Activated CD8-positive, alpha-beta memory T cell treated with anti-CD3 and anti-CD28 coated beads, Interleukin-2, amount 10 ng/mL, durations not matched to agents 7 days and 5 days (primary cell): ENCODE results near the gene GDE1. TPM values are rescaled to one million over a fixed set of nuclear protein-coding genes. Genes with fewer than 3 reads are reported as not detected.
A peak's percentile ranks its signal among the peaks of the same experiment; 100 is the strongest.
"Not testable (repeated sequence)": the region's sequence is repeated elsewhere in the genome, so short reads cannot be mapped to it uniquely, and the experiment has no call there.

Source experiments
- ATAC-seq: fragments of 150-1000 bp; cut with Tn5 transposase; one replicate; pipeline ENCODE4 v1.10.0; 2021; ENCODE audit warnings: moderate library complexity
- CTCF ChIA-PET: fragments of 350-600 bp; sonication (Branson Sonifier 250); formaldehyde crosslinking; loops from one replicate; lab custom pipeline; 2021; ENCODE audit warnings: antibody characterized with exemption; lab: Charles Lee
- DNase-seq: peaks from one replicate; pipeline ENCODE4 v3.0.0-alpha.2; 2020
- H3K27ac Mint-ChIP-seq: one replicate; pipeline ENCODE4 v1.8.0; 2021; ENCODE audit warnings: mild to moderate bottlenecking, mixed read lengths
- H3K27me3 Mint-ChIP-seq: one replicate; pipeline ENCODE4 v1.8.0; 2021; ENCODE audit warnings: mixed read lengths
- H3K36me3 Mint-ChIP-seq: one replicate; pipeline ENCODE4 v1.8.0; 2021; ENCODE audit warnings: mild to moderate bottlenecking, mixed read lengths
- H3K4me1 Mint-ChIP-seq: one replicate; pipeline ENCODE4 v1.8.0; 2021; ENCODE audit warnings: mixed read lengths
- H3K4me3 Mint-ChIP-seq: one replicate; pipeline ENCODE4 v1.8.0; 2021; ENCODE audit warnings: mild to moderate bottlenecking, moderate library complexity, mixed read lengths
- H3K9me3 Mint-ChIP-seq: one replicate; pipeline ENCODE4 v1.8.0; 2022; ENCODE audit warnings: low read depth, mixed read lengths
- total RNA-seq, 2 experiments: library from RNA; stranded (reverse); gene quantifications; one replicate each; pipeline ENCODE4 v1.2.3, GENCODE V29; 2021

GDE1 gene
- total RNA-seq: 10 to 100 TPM; 21.3 to 31.8 TPM

GRCh38 chr16:19521471-19522396 lies at the start of gene GDE1:
Gene GDE1 (minus strand): TSS chr16:19522098. CDS start chr16:19521964, 134 bp downstream.
- Mint-ChIP-seq H3K36me3 (peaks cover 18% of the 10 kb centered on the region), H3K27ac (peak within 1 kb of the TSS; percentile 95), H3K9me3 (no peaks in the 10 kb centered on the region), H3K27me3 (no peaks in the 10 kb centered on the region), H3K4me1 (peaks cover 56% of the 10 kb centered on the region), H3K4me3 (peak within 1 kb of the TSS; percentile 92)
- CTCF ChIA-PET: interaction anchor here (0.6 to 1.4 kb wide), 3 partner anchors 34 to 570 kb away, joined by 3 to 6 read pairs (median 3); partner anchors contain the start of gene VPS35L
- DNase-seq (peak; percentile 95), ATAC-seq (peak; percentile 84)

GRCh38 chr16:19567560-19567959 lies 45.7 kb upstream of the GDE1 start:
- ATAC-seq: no peak
- Mint-ChIP-seq H3K27ac (no peak overlapping the region), H3K9me3 (no peaks in the 10 kb centered on the region), H3K36me3 (peaks cover 20% of the 10 kb centered on the region), H3K27me3 (no peaks in the 10 kb centered on the region), H3K4me3 (no peak overlapping the region), H3K4me1 (no peaks in the 10 kb centered on the region)
- DNase-seq: no peak
- CTCF ChIA-PET: no interaction called here

GRCh38 chr16:19566362-19566761 lies 44.5 kb upstream of the GDE1 start:
- CTCF ChIA-PET: interaction anchor here (0.7 to 1.0 kb wide), 2 partner anchors 17 to 320 kb away, joined by 3 read pairs; no protein-coding TSS in a partner anchor
- DNase-seq (no peak), ATAC-seq (no peak)
- Mint-ChIP-seq H3K27me3 (no peaks in the 10 kb centered on the region), H3K9me3 (no peaks in the 10 kb centered on the region), H3K36me3 (peaks cover 24% of the 10 kb centered on the region), H3K4me1 (no peaks in the 10 kb centered on the region), H3K4me3 (no peak overlapping the region), H3K27ac (no peak overlapping the region)

GRCh38 chr16:19563377-19563776 lies 41.5 kb upstream of the GDE1 start:
- H3K36me3 Mint-ChIP-seq: peaks cover 20% of the 10 kb centered on the region
- peaks cover 4% of the 10 kb centered on the region for H3K4me1 Mint-ChIP-seq
- H3K4me3 Mint-ChIP-seq: no peak overlapping the region
- CTCF ChIA-PET: interaction anchor here (0.7 to 1.9 kb wide), 4 partner anchors 20 to 344 kb away, joined by 3 to 5 read pairs (median 3); no protein-coding TSS in a partner anchor
- ATAC-seq (no peak), DNase-seq (no peak)
- H3K27ac Mint-ChIP-seq: no peak overlapping the region
- no peaks in the 10 kb centered on the region for H3K27me3 Mint-ChIP-seq
- H3K9me3 Mint-ChIP-seq: no peaks in the 10 kb centered on the region

- no peaks in the 10 kb centered on the region for H3K9me3 Mint-ChIP-seq
- no peak overlapping the region for H3K27ac Mint-ChIP-seq
- ATAC-seq: no peak
- no peaks in the 10 kb centered on the region for H3K27me3 Mint-ChIP-seq
- no peak for DNase-seq
- H3K36me3 Mint-ChIP-seq: peaks cover 11% of the 10 kb centered on the region
- CTCF ChIA-PET: interaction anchor here (0.8 to 1.3 kb wide), 3 partner anchors 9 to 40 kb away, joined by 4 read pairs; no protein-coding TSS in a partner anchor
- no peak overlapping the region for H3K4me3 Mint-ChIP-seq
- H3K4me1 Mint-ChIP-seq: peaks cover 14% of the 10 kb centered on the region
Observed at GRCh38 chr16:19560078-19560477, 38.2 kb upstream of the GDE1 start.

GRCh38 chr16:19559242-19559910 lies 37.5 kb upstream of the GDE1 start:
- peak; percentile 42 for DNase-seq
- H3K27me3 Mint-ChIP-seq: no peaks in the 10 kb centered on the region
- no peak for ATAC-seq
- CTCF ChIA-PET: interaction anchor here (0.6 to 6.4 kb wide), 6 partner anchors 9 to 327 kb away, joined by 3 to 41 read pairs (median 4); partner anchors contain the start of gene CCP110
- peaks cover 6% of the 10 kb centered on the region for H3K36me3 Mint-ChIP-seq
- peaks cover 18% of the 10 kb centered on the region for H3K4me1 Mint-ChIP-seq
- no peak overlapping the region for H3K27ac Mint-ChIP-seq
- no peaks in the 10 kb centered on the region for H3K9me3 Mint-ChIP-seq
- no peak overlapping the region for H3K4me3 Mint-ChIP-seq

GRCh38 chr16:19555938-19556771 lies 34.3 kb upstream of the GDE1 start:
- CTCF ChIA-PET: interaction anchor here (0.7 to 6.4 kb wide), 22 partner anchors 11 to 1185 kb away, joined by 3 to 41 read pairs (median 6); partner anchors contain the start of genes ARL6IP1, CCP110, COQ7 and GDE1
- DNase-seq: peak; percentile 58
- Mint-ChIP-seq H3K27ac (peak overlapping the region; percentile 87), H3K4me1 (peaks cover 26% of the 10 kb centered on the region), H3K9me3 (no peaks in the 10 kb centered on the region), H3K27me3 (no peaks in the 10 kb centered on the region), H3K4me3 (peak overlapping the region; percentile 92), H3K36me3 (peaks cover 3% of the 10 kb centered on the region)
- peak; percentile 4 for ATAC-seq

- DNase-seq: peak; percentile 97
- peaks cover 26% of the 10 kb centered on the region for H3K4me1 Mint-ChIP-seq
- H3K9me3 Mint-ChIP-seq: no peaks in the 10 kb centered on the region
- no peaks in the 10 kb centered on the region for H3K27me3 Mint-ChIP-seq
- peak; percentile 98 for ATAC-seq
- peak within 1 kb of the TSS; percentile 87 for H3K27ac Mint-ChIP-seq
- H3K4me3 Mint-ChIP-seq: peak within 1 kb of the TSS; percentile 92
- H3K36me3 Mint-ChIP-seq: peaks cover 7% of the 10 kb centered on the region
- CTCF ChIA-PET: interaction anchor here (0.8 to 6.4 kb wide), 23 partner anchors 10 to 1251 kb away, joined by 3 to 41 read pairs (median 6); partner anchors contain the start of genes ARL6IP1, CCP110, COQ7 and ERI2
Observed at GRCh38 chr16:19555186-19555937, 33.5 kb upstream of the GDE1 start, which contains the start of gene VPS35L. Gene VPS35L (plus strand): TSS chr16:19555703. CDS start chr16:19555730, 27 bp downstream.

GRCh38 chr16:19549673-19550072 lies 27.8 kb upstream of the GDE1 start:
- Mint-ChIP-seq H3K27me3 (no peaks in the 10 kb centered on the region), H3K4me1 (peaks cover 22% of the 10 kb centered on the region), H3K27ac (no peak overlapping the region), H3K9me3 (no peaks in the 10 kb centered on the region), H3K4me3 (no peak overlapping the region), H3K36me3 (peaks cover 29% of the 10 kb centered on the region)
- ATAC-seq (no peak), DNase-seq (no peak)
- CTCF ChIA-PET: no interaction called here

GRCh38 chr16:19548144-19548543 lies 26.2 kb upstream of the GDE1 start:
- ATAC-seq (no peak), DNase-seq (no peak)
- Mint-ChIP-seq H3K4me3 (no peak overlapping the region), H3K27me3 (no peaks in the 10 kb centered on the region), H3K9me3 (no peaks in the 10 kb centered on the region), H3K4me1 (peaks cover 20% of the 10 kb centered on the region), H3K27ac (no peak overlapping the region), H3K36me3 (peaks cover 43% of the 10 kb centered on the region)
- CTCF ChIA-PET: interaction anchor here (1.0 to 1.2 kb wide), 3 partner anchors 10 to 337 kb away, joined by 3 to 4 read pairs (median 3); partner anchors contain the start of gene GPRC5B

GRCh38 chr16:19543278-19543996 lies 21.5 kb upstream of the GDE1 start:
- CTCF ChIA-PET: interaction anchor here (1.4 to 1.6 kb wide), 2 partner anchors 12 to 19 kb away, joined by 3 to 4 read pairs; partner anchors contain the start of genes CCP110 and VPS35L
- ATAC-seq, H3K9me3 Mint-ChIP-seq, DNase-seq, H3K27ac Mint-ChIP-seq, H3K27me3 Mint-ChIP-seq, H3K4me3 Mint-ChIP-seq: not testable (repeated sequence)
- peaks cover 57% of the 10 kb centered on the region for H3K36me3 Mint-ChIP-seq
- peaks cover 12% of the 10 kb centered on the region for H3K4me1 Mint-ChIP-seq
